ENCODE measurements around the gene CHRD.
"Not testable (repeated sequence)": the region's sequence is repeated elsewhere in the genome, so short reads cannot be mapped to it uniquely, and the experiment has no call there.

Gene CHRD

DNA sequence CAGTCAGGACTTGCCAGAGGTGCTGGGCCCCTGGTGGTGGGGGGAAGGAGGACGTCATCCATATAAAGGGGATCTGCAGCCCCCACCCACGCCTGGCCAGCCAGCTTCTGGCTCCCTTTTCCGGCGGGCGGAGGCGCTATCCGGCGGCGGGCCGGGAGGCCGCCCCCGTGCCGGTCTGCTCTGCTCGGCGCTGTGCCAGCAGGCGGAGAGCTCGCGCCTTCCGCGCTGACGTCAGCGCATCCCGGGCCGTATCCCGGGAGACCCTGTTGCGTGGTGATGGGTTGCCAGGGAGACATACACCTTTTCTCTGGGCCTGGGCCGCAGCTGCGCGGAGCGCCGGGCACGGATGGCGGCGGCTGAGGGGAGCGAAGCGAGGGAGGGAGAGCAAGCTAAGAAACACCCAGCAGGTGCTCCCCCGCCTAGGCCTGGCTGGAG, 41.3 kb upstream of the CHRD start:
- H3K4me3 ChIP-seq (ENCODE audit: low read depth, low read length) = peak overlapping the region; percentile 9; the same call in 1 of the 2 replicates
- POLR2A ChIA-PET = no interaction called here
- DNase-seq (ENCODE audit: low read depth, low spot score) = no peak
- CTCF ChIA-PET = interaction anchor here (0.9 to 4.2 kb wide), 6 partner anchors 8 to 176 kb away, joined by 3 to 32 read pairs (median 4); partner anchors contain the start of gene EEF1AKMT4
- TF ChIP-seq, protein P1, sequence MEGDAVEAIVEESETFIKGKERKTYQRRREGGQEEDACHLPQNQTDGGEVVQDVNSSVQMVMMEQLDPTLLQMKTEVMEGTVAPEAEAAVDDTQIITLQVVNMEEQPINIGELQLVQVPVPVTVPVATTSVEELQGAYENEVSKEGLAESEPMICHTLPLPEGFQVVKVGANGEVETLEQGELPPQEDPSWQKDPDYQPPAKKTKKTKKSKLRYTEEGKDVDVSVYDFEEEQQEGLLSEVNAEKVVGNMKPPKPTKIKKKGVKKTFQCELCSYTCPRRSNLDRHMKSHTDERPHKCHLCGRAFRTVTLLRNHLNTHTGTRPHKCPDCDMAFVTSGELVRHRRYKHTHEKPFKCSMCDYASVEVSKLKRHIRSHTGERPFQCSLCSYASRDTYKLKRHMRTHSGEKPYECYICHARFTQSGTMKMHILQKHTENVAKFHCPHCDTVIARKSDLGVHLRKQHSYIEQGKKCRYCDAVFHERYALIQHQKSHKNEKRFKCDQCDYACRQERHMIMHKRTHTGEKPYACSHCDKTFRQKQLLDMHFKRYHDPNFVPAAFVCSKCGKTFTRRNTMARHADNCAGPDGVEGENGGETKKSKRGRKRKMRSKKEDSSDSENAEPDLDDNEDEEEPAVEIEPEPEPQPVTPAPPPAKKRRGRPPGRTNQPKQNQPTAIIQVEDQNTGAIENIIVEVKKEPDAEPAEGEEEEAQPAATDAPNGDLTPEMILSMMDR (IDR thresholded peaks at IDR 0.05; ENCODE audit: insufficient read depth, low read length, missing control alignments) = no peak

DNA sequence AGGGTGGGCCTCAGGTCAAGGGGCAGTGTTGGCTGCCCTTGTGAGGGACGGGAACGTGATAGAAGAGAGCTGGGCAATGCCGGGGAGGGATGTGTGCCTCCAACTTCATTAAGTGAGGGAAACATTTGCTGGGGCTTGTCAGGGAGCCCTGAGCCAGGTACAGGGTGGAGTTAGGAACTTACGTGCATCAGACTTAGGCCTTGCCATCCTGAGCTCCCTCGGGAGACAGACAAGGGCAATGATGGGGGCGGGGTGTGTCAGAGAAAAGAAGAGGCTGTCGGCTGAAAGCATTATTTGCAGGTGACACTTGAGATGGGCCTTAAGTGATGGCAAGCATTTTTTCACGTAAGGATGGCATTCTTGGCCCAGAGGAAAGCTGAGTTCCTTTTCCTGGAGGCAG, 40.9 kb upstream of the CHRD start:
- POLR2A ChIA-PET = no interaction called here

DNA sequence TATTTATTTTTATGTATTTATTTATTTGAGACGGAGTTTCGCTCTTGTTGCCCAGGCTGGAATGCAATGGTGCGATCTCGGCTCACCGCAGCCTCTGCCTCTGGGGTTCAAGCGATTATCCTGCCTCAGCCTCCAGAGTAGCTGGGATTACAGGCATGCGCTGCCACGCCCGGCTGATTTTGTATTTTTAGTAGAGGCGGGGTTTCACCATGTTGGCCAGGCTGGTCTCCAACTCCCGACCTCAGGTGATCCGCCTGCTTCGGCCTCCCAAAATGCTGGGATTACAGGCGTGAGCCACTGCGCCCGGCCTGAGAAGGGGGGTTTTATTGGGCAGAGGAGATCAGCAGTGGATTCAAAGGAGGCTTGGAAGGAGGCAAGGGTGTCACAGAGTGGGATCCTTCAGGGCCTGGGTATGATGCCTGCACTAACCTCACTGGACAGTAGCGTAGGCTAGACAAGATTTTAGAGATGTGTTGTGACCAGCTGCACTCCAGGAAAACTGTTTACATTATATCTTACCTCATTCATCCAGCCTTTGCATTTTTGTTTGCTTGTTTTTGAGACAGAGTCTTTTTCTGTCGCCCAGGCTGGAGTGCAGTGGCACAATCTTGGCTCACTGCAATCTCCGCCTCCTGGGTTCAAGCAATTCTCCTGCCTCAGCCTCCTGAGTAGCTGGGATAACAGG, 40.3 kb upstream of the CHRD start:
- DNase-seq (ENCODE audit: low read depth, low spot score); POLR2A ChIA-PET; H3K4me3 ChIP-seq (ENCODE audit: low read depth, low read length): not testable (repeated sequence)
- CTCF ChIA-PET = interaction anchor here (0.9 to 4.2 kb wide), 5 partner anchors 13 to 175 kb away, joined by 3 to 32 read pairs (median 3); partner anchors contain the start of gene EEF1AKMT4

More for the DNA sequence above, 40.9 kb upstream of the CHRD start:
- peak overlapping the region; percentile 9; the same call in 1 of the 2 replicates for H3K4me3 ChIP-seq (ENCODE audit: low read depth, low read length)
- TF ChIP-seq, protein P1 (IDR thresholded peaks at IDR 0.05; ENCODE audit: insufficient read depth, low read length, missing control alignments) = no peak
- CTCF ChIA-PET = interaction anchor here (0.9 to 4.2 kb wide), 5 partner anchors 12 to 175 kb away, joined by 3 to 32 read pairs (median 3); partner anchors contain the start of gene EEF1AKMT4
- no peak for DNase-seq (ENCODE audit: low read depth, low spot score)

DNA sequence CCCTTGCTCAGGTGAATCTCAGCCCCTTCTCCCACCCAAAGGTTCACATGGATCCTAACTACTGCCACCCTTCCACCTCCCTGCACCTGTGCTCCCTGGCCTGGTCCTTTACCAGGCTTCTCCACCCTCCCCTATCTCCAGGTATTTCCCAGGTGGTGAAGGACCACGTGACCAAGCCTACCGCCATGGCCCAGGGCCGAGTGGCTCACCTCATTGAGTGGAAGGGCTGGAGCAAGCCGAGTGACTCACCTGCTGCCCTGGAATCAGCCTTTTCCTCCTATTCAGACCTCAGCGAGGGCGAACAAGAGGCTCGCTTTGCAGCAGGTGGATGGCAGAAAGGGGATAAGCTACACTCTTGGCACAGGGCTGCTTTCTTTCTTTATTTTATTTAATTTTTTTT, 37.9 kb upstream of the CHRD start:
- H3K4me3 ChIP-seq (ENCODE audit: low read depth, low read length) = no peak overlapping the region
- POLR2A ChIA-PET = no interaction called here
- TF ChIP-seq, protein P1 (IDR thresholded peaks at IDR 0.05; ENCODE audit: insufficient read depth, low read length, missing control alignments) = no peak
- DNase-seq (ENCODE audit: low read depth, low spot score) = no peak
- CTCF ChIA-PET = interaction anchor here (0.6 to 5.0 kb wide), 2 partner anchors 12 to 195 kb away, joined by 3 to 40 read pairs; no protein-coding TSS in a partner anchor

DNA sequence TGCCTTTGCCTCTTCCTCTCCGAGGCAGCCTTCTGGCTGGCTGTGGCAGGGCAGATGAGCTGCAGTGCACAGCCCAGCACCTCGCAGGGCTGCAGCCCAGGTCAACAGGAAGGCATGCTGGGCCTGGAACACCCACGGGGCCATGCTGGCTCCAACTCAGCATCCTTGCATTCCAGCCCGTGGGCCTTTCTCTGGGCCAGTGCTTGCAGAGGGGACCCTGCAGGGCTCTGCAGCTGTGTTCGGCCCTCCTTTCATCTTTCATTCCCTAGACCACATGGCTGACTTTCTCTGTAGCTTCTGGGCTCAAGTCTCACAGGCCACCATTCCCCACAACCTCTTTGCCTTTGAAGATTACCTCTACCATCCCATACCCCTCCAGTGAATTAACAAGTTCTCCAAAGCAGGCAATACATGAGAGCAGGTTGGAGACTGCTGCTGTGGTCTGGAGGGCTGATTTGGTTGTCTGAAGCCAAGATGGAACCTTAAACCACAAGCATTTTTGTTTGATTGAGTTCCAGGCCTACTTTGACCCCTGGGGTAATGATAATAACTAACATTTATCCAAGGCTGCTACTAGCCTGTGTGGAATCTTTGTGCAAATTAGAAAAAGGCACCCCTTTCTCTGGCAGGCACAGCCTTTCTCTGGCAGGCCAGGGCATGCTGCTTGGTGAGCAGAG, 36.5 kb upstream of the CHRD start:
- ChIA-PET POLR2A (no interaction called here), CTCF (interaction anchor here (5.0 kb wide), 1 partner anchor 11 kb away, joined by 40 read pairs; no protein-coding TSS in a partner anchor)
- TF ChIP-seq, protein P1 (IDR thresholded peaks at IDR 0.05; ENCODE audit: insufficient read depth, low read length, missing control alignments) = no peak
- H3K4me3 ChIP-seq (ENCODE audit: low read depth, low read length) = no peak overlapping the region
- DNase-seq (ENCODE audit: low read depth, low spot score) = no peak

DNA sequence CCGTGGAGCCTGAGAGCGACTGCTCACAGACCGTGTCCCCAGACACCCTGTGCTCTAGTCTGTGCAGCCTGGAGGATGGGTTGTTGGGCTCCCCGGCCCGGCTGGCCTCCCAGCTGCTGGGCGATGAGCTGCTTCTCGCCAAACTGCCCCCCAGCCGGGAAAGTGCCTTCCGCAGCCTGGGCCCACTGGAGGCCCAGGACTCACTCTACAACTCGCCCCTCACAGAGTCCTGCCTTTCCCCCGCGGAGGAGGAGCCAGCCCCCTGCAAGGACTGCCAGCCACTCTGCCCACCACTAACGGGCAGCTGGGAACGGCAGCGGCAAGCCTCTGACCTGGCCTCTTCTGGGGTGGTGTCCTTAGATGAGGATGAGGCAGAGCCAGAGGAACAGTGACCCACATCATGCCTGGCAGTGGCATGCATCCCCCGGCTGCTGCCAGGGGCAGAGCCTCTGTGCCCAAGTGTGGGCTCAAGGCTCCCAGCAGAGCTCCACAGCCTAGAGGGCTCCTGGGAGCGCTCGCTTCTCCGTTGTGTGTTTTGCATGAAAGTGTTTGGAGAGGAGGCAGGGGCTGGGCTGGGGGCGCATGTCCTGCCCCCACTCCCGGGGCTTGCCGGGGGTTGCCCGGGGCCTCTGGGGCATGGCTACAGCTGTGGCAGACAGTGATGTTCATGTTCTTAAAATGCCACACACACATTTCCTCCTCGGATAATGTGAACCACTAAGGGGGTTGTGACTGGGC, 35.1 kb upstream of the CHRD start:
- CTCF ChIA-PET = interaction anchor here (1.0 to 5.0 kb wide), 8 partner anchors 7 to 449 kb away, joined by 3 to 40 read pairs (median 4); partner anchors contain the start of gene FAM131A
- DNase-seq (ENCODE audit: low read depth, low spot score) = no peak
- TF ChIP-seq, protein P1 (IDR thresholded peaks at IDR 0.05; ENCODE audit: insufficient read depth, low read length, missing control alignments) = no peak
- no peak overlapping the region for H3K4me3 ChIP-seq (ENCODE audit: low read depth, low read length)
- POLR2A ChIA-PET = no interaction called here

Data from AG04449 (cell line).